Skin of body (tissue), 2 donors: ENCODE measurements around the gene ASNSD1. TPM values are rescaled to one million over a fixed set of nuclear protein-coding genes. Genes with fewer than 3 reads are reported as not detected.
A peak's percentile ranks its signal among the peaks of the same experiment; 100 is the strongest.

Experiments used
- DNase-seq: peaks from one replicate; lab custom pipeline; 2025; lab: John Stamatoyannopoulos, UW
- total RNA-seq: library from RNA; depleted of rRNA; stranded (reverse); fragments of >200 nt; gene quantifications from one replicate; pipeline ENCODE4 v1.2.3, GENCODE V29; 2014

Gene ASNSD1
- 41.9 TPM for total RNA-seq

DNA sequence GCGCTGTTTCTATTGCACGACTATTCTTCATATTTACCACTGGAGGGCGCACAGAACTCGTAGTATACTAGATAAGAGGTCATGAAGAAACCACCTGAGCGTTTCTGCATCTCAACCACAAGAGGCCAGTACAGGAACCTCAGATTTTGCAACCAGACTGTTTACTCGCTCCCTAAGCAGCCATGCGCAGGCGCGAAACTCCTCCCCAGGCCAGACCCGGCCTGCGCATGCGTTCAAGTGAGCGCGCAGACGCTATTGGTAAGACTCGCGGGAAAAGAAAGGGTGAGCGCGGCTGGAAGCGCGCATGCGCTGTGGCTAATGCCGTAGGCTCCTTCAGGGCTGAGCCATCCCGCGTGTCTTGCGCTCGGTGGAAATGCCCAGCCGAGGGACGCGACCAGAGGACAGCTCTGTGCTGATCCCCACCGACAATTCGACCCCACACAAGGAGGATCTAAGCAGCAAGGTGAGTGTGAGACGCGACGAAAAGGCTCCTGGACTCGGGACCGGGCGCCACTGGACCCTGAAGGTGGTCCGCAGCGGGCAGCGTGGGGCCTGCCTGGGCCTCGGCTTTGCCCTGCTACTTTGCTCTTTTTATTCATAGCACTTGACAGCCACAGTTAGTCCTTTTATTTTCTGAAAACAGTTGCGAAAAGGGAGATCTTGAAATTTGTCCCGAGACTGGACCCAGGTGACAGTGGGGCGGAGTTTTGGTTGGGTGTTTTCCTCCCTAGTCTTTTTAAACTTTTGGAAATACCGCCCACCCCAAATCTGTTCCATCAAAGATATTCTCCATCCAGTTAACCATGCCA is at the start of gene ASNSD1:
TSS of gene ASNSD1 (plus strand) at position 312 of the 809 bp plus-strand sequence. CDS start 4,674 bp downstream, outside the sequence.
- peak; percentile 99 for DNase-seq

DNA sequence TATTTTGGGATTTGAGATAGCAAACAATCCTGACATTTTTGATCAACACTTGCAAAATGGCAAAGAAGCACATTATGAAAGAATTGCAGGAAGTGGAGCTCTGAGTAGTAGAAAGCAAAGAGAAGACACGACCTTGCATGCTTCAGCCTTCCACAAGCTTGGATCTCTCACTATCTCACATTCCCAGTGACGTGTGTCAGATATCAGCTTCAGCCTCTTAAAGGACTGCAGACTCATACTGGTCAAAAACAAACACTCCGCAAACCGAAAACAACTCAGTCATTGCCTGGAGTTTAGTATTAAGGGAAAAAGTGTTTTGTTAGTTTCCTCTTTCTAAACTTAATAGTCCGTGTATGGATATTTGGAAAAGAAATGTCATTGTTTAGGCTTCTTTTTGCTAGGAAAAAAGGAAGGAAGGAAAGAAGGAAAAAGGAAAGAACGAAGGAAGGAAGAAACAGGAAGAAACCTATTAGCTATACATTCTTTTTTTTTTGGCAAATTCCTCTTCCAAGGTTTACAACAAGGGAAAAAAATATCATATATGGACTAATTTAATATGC is 48.1 kb upstream of the ASNSD1 start:
- DNase-seq = peak; percentile 39

DNA sequence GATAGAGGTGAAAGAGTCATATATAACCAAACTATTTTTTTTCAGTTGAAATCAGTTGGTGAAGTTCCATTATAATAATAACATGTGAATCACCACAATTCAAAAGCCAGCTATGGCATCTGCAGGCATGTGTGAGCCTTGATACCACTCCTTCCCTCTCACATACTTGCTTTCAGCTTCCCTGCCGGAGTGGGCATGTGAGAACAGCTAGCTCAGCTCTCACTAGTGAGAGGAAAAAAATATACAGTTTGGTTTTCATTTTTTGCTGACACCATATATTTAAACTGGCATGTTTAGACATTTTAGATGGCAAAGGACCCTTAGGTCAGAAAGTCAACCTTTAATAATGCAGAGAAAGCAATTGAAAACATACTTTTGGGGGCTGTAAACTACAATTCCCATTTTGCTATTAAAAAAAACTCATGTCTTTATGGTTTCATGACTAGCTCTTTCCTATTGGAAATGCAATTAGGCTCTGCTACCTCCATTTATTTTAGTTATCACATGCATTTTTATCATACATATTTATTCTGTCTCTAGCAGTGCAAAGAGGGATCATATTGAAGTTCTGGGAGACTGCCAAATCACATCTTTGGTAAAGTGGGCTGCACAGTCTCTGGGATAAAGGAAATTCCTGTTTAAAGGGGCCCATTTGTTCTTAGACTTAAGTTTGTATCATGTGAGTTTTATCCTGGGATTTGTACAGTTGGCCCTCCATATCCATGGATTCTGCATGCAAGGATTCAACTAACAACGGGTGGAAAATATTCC is 47.4 kb upstream of the ASNSD1 start:
- no peak for DNase-seq

DNA sequence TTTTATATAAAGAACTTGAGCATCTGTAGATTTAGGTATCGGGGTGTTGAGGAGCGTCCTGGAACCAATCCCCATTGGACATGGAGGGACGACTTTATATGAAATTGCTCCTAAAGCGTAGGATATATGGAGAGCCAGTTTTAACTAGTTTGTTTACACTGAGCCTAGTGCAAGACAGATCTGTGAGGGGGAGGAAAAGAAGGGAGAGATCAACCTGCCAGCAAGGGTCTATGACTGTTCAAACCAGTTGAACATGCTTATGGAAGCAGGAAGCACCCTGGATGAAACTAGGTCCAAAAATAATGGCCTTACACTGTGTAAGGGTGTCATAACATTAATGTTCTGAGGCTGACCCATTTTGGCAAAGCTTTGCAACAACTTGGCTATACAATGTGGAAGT is 46.7 kb upstream of the ASNSD1 start:
- DNase-seq = no peak

DNA sequence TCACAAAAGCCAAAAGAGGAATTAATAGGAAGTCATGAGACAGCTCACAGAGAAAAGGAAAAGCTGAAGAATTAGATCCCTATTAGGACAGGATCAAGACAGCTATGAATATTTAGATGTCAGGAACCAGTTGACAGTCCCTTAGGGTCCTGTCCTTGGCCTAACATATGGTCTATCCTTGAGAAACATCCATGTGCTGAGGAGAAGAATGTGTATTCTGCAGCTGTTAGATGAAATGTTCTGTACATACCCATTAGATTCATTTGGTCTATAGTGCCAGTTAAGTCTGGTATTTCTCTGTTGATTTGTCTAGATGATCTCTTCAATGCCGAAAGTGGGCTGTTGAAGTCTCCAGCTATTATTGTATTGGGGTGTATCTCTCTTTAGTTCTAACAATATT is 43.1 kb upstream of the ASNSD1 start:
- DNase-seq = no peak

DNA sequence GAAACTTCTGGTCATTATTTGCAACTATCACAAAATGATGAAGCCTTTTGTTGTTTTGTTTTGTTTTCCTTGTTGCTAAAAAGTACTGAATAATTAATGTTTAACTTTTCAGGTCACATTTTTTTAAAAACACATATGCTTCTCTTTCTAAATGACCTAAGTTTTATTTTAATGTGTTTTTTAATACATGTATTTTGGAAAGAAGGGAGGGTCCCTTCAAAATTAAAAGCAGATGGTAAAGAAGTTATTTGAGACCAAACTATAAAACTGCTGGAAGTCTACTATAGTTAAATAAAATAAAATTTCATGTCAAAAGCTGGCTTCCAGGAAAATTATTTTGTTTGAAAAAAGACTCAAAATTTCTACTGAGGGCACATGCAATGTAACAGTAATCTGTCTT is 39.5 kb upstream of the ASNSD1 start:
- DNase-seq = peak; percentile 18

DNA sequence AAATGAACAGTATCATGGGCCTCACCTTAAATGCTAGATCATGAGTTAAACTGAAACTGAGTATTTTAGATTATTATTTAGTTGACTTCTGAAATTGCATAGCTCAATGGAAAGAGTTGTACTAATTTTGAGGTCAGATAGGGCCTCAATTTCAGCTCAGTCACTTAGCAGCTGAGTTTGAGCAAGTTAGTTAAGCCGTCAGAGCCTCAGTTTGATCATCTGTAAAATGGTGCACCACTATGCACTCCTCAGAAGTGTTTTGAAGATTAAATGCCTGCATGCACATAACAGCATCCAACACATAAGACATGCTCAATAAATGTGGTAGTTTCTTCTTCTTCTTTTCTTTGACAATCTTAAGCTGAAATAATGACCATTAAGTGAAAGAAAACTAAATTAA is 38.2 kb upstream of the ASNSD1 start:
- DNase-seq = no peak

DNA sequence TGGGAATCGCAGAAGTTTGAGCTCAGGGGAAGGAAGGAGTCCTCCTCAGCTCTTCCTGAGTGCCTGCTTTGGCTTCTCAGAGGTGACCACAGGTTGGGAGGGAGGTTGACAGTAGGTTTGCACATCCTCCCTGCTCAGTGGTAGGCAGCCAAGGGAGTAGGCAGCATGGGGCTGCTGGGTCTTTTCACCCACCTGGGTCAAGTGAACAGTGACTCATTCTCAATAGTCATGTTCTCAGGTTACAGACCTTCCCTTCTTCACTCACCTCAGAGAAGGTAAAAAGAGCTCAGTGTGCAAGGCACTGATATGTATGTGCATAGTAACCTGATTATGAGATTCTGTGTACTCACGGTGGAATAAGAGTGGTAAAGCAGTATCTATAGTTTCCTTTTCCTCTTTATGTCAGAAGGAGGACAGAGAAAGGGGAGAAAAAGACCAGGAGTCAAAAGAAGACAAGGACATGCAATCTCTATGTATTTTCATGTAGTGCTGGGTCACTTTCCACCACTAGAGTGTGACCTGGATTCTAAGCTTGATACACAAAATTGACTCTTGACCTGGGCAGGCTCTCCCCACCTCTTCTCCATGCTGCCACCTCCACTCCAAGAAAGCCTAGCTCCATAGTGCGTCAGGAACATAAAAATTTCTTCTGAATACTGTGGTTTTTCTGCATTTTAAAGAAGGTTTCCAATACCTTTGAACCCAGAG is 36.5 kb upstream of the ASNSD1 start:
- DNase-seq = no peak

DNA sequence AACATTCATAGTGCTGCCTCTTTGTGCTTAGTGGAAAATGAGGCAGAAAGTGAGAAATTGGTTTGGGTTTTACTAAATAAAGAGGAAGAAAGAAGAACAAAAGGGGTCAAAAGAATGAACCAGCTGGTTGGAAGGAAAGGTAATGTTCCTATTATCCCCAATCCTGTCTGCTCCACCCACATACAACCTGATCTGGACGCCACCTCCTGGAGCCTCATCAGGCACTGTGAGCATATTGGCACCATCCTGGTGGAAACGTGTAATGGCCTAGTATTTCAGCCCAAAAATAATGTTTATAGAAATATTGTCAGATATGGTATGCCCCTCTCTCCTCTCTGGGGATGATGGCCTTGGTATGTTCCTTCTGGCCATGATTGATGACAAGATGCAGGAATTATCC is 35.6 kb upstream of the ASNSD1 start:
- DNase-seq = no peak

DNA sequence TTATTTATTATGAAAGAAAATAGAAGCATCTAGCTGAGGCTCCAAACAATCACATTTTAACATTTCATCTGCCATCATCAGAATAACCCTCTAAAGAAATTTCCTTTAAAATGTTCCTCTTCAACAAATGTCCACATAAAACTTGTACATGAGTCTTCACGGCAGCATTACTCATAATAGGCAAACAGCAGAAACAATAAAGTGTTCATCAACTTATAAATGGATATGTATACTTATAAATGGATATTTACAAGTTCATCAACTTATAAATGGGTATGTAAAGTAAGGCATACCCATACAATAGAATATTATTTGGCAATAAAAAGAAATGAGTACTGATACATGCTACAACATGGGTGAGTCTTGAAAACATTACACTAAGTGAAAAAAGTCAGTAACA is 33.5 kb upstream of the ASNSD1 start:
- DNase-seq = no peak

DNA sequence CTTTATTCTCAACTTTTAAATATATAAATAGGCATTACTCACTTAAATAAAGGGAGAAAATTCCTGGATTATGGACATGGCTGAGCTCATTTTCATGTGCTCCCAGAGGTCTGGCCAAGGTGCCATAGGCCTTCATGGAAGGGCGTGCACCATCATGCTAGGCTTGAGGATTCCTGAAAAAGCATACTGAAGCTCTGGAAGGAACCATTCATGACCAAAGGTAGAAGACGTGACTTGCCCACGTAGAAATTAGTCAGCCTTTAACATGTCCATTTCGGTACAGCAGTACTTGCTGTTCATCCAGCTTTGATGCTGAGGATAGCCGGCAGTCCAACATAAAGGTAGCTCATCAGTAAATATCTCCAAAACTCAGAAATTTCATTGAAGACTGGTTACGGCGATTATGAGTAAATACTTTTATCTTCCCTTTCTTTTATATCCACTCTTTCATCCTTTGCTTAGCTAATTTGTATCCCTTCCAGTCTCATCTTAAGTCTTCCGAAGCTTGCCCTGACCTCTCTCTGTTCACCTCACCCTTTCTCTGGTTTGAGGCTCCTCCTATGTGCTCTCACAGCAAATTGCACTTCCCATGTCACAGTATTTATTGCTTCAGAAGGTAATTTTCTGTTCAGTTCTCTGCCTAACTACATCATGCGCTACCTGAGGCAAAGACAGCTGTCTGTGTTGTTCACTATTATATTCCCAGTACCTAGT is 32.3 kb upstream of the ASNSD1 start:
- DNase-seq = no peak

DNA sequence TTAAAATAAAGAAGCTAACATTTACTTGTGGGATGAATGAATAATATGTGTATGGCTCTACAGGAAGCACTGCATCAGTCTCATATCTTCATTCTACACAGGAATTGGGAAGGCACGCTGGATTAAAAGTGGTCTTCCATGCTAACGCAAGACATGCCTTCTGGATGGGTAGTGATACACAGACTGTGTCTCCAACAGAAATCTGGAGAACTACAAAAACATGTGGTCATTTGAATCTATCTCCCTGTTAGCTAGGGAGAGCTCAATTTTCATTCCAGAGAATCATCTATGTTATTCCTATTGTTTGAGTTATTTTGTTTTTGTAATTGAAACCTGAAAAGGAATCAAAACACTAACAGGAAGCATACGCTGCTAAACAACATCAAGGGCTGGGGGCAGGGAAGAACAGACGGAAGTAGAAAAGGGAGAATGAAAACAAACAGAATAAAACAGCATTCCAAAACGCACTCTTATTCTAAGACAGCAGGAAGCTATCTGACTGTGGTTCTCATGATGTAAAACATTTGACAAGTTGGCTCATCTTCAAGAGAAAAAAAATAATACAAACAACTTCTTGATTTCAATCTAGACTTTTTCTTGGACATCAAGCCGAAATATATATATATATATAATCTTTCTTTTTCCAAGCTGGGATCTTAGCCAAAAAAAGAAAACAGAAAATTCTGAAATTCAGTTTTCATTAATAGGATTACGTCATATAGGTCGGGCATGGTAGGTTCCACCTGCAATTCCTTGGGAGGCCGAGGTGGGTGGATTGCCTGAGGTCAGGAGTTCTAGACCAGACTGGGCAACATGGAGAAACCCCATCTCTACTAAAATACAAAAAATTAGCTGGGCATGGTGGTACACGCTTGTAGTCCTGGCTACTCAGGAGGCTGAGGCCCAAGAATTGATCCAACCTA is 31.5 kb upstream of the ASNSD1 start:
- DNase-seq = peak; percentile 16

DNA sequence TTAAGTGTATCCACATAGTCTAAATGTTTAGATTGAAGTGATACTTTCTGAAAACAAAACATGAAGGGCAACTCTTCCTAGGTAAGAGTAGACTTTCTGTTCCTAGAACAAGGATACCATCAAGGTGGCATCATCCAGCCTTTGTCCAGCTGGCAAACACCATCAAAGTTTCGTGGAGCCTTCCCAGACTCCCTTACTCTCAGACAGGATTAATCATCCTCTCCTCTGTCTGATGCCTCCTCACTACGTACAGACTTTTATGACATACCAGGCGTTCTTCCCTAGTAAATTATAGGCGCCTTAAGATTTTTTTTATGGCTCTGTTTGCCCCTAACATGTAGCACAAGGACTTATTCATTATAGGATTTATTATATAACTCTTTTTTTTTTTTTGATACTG is 29.4 kb upstream of the ASNSD1 start:
- no peak for DNase-seq

DNA sequence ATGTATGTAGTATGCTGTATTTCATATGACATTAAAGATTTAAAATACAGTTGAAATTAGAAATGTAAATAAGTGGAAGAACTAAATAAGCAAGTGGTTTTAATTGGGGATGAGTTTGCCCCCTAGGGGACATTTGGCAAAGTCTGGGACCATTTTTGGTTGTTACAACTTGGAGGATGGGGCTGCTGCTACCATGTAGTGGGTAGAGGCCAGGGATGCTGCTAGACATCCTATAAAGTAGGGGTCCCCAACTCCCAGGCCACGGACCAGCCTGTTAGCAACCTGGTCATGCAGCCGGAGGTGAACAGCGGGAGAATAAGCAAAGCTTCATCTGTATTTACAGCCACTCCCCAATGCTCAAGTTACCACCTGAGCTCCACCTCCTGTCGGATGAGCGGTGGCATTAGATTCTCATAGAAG is 27.9 kb upstream of the ASNSD1 start:
- DNase-seq = no peak

DNA sequence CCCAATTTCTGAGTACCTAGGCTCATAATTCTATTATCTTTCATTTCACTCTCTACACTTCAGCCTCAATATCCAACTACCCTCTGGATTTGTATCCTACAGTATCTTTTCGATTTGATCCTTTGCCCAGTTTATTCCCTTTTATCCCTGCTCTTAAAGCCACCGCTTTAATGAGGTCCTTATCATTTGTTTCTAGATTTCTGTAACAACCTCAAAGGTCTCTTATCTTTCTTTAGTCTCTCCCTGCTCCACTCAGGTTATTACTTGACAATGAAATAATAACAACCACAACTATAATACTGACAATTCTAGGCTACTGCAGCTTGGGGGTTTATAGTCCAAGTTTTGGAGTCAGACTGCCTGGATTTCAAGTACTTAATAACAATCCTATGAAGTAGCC is 25.9 kb upstream of the ASNSD1 start:
- no peak for DNase-seq

DNA sequence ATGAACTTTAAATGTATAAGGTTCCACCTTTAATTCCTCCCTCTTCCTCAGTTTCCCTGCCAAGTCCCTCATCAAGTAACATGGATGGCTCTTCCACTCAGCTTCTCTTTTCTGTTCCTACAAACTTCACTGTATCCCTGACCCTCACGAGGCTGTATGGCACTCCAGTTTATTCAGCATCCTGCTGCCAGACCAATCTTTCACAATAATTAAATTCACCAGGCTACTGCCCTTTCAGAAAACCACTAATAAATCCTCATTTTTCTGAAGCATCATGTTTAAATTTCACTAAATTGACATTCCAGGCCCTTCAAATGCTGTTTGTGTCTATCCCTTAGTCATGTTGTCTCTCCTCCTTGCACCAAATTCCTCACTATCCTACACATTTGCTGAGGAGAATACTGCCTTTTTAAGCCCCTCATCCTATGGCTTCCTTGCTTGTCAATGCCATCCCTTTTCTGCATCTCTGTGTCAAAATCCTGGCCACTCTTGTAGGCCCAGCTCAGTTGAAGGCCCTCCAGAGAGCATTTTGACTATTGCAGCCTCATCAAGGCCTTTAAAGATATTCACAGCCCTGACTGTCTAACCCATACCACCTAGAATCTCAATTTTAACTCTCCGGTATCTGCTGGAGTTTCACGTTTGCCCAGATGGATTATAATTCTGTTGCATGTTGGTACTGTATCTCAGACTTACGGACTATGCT is 22.8 kb upstream of the ASNSD1 start:
- no peak for DNase-seq

DNA sequence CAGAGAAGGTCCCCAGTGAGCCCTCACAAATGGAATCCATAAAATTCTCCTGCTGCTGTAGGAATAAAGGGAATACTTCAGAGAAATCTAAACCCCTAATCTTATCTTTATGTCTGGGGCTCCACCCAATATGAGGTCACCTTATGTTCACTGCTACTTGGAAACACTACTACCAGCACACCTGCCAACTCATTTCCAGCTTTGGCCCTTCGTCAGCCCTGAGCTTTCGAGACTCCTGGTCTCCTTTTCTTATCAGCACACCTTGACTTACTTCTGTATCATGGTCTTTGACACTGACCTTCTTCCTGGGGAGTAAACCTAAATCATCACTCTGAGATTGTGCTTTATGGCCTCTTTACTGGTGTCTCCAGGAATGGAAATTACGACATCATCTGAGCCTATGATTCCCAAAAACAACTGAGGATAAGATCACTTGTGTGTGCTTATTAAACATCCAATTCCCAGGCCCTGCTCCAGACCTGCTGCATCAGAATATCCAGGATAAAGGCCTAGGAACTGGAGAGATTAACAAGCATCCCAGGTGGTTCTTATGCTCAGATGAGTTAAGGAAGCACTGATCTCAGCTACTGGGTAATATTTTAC is 22.2 kb upstream of the ASNSD1 start:
- DNase-seq = no peak

DNA sequence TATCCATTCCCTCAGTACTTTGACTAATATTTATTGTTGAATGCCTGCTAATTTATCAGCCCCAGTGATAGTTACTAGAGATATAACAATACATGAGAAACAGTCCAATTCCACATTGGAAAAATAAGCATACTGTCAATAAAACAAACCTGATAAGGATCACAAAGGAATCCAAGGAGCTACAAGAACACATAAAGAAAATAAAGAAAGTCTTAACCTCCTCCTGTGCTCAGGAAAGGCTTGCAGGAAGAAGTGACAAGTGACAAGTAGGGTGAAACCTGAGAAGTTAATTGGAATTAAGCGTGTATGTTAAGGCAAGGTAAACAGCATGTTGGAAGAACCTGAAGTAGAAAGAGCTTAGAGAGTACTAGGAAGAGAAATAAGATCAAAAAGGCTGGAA is 20.3 kb upstream of the ASNSD1 start:
- no peak for DNase-seq

DNA sequence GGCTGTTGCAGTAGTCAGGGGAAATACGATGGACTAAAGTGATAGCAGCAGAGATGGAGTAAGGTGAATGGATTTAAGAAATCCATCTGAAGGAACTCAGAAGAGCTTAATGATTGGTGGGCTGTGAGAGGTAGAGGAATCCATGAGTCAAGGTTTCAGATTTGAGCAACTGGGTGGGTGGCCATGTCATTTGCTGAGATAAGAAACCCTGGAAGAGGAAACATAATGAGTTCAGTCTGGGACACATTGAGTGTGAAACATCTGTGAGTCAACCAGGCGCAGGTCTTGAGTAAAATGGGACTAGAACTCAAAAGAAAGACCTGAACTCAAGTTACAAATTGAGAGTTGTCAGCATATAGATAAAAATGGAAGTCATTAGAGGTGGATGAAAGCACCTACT is 19.7 kb upstream of the ASNSD1 start:
- DNase-seq = no peak
